ENCODE results near the gene TMEM217. TPM values are rescaled to one million over a fixed set of nuclear protein-coding genes. Genes with fewer than 3 reads are reported as not detected.

Gene TMEM217
- total RNA-seq, 1 donor from 2014 or later, result not detected

DNA sequence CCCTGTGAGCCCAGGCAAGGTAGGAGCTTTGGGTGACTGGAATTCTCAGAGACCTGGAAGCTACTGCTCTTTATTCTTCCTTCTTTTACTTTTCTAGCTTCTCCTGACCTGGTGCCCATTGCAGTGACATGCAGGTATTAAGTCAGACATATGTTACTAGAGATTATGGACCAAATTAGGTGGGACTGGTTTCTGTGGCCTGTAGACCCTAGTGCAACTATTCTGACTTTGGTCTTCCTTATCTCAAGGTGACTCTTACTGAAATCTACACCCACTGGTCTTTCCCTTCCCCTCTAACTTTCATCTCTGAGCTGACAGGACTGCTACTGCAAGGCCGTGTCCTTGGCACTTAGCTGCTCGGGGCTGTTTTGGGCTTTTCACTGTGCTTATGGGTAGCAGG lies 24.4 kb upstream of the TMEM217 start:
- Mint-ChIP-seq H3K27me3 (ENCODE audit: unreplicated experiment) (peaks cover 3% of the 10 kb centered on the region), H3K4me3 (ENCODE audit: unreplicated experiment) (no peak overlapping the region), H3K36me3 (ENCODE audit: unreplicated experiment) (no peaks in the 10 kb centered on the region), H3K27ac (ENCODE audit: unreplicated experiment) (no peak overlapping the region), H3K9me3 (ENCODE audit: unreplicated experiment) (peaks cover 2% of the 10 kb centered on the region), H3K4me1 (ENCODE audit: low read depth, unreplicated experiment) (peaks cover 19% of the 10 kb centered on the region)
- DNase-seq, result no peak
- TF ChIP-seq, protein P1, sequence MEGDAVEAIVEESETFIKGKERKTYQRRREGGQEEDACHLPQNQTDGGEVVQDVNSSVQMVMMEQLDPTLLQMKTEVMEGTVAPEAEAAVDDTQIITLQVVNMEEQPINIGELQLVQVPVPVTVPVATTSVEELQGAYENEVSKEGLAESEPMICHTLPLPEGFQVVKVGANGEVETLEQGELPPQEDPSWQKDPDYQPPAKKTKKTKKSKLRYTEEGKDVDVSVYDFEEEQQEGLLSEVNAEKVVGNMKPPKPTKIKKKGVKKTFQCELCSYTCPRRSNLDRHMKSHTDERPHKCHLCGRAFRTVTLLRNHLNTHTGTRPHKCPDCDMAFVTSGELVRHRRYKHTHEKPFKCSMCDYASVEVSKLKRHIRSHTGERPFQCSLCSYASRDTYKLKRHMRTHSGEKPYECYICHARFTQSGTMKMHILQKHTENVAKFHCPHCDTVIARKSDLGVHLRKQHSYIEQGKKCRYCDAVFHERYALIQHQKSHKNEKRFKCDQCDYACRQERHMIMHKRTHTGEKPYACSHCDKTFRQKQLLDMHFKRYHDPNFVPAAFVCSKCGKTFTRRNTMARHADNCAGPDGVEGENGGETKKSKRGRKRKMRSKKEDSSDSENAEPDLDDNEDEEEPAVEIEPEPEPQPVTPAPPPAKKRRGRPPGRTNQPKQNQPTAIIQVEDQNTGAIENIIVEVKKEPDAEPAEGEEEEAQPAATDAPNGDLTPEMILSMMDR (IDR thresholded peaks at IDR 0.05; ENCODE audit: partially characterized antibody, unreplicated experiment), result no peak

GRCh38 chr6:37280162-37280887 lies 22.4 kb upstream of the TMEM217 start:
- Mint-ChIP-seq H3K36me3 (ENCODE audit: unreplicated experiment) (no peaks in the 10 kb centered on the region), H3K4me1 (ENCODE audit: low read depth, unreplicated experiment) (peaks cover 19% of the 10 kb centered on the region), H3K27me3 (ENCODE audit: unreplicated experiment) (peaks cover 3% of the 10 kb centered on the region), H3K27ac (ENCODE audit: unreplicated experiment) (no peak overlapping the region), H3K4me3 (ENCODE audit: unreplicated experiment) (peak overlapping the region; percentile 61), H3K9me3 (ENCODE audit: unreplicated experiment) (peaks cover 2% of the 10 kb centered on the region)
- TF ChIP-seq, protein P1 (IDR thresholded peaks at IDR 0.05; ENCODE audit: partially characterized antibody, unreplicated experiment), result no peak
- DNase-seq, result peak; percentile 39

DNA sequence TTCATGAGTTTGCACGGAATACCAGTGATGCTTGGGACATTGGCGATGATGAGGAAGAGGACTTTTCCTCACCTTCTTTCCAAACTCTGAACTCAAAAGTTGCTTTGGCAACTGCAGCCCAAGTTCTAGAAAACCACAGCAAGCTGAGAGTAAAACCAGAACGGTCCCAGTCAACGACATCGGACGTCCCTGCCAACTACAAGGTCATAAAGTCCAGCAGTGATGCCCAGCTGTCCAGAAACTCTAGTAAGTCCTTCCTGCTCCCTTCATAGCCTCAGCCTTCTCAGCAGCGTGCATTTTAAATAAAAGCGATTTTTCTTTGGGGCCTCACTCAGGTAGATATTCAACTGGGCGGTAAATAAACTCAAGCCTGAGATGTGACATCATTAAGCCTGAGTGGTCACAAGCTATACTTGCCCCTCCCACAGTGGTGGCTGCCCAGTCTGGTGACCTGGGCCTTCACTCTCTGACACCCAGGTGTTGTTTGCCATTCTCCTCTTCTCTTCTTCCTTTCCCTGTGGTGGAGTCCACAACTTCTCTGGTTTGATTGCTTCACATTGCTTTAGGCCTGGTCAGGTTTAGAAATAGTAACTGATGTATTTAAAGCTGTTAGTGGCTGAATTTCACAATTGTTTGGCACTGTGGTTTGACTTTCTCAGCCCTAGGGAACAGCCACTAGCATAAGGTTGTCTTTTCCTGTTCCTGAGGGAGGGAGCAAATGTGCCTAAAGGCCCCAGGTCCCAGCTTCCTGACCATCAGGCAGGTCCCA lies 21.6 kb upstream of the TMEM217 start:
- Mint-ChIP-seq H3K9me3 (ENCODE audit: unreplicated experiment) (peaks cover 2% of the 10 kb centered on the region), H3K27ac (ENCODE audit: unreplicated experiment) (no peak overlapping the region), H3K36me3 (ENCODE audit: unreplicated experiment) (no peaks in the 10 kb centered on the region), H3K4me1 (ENCODE audit: low read depth, unreplicated experiment) (peaks cover 19% of the 10 kb centered on the region), H3K27me3 (ENCODE audit: unreplicated experiment) (peaks cover 3% of the 10 kb centered on the region), H3K4me3 (ENCODE audit: unreplicated experiment) (no peak overlapping the region)
- TF ChIP-seq, protein P1 (IDR thresholded peaks at IDR 0.05; ENCODE audit: partially characterized antibody, unreplicated experiment), result no peak
- DNase-seq, result no peak

GRCh38 chr6:37277001-37277409 lies 19.1 kb upstream of the TMEM217 start:
- TF ChIP-seq, protein P1 (IDR thresholded peaks at IDR 0.05; ENCODE audit: partially characterized antibody, unreplicated experiment), result no peak
- Mint-ChIP-seq H3K4me1 (ENCODE audit: low read depth, unreplicated experiment) (peaks cover 19% of the 10 kb centered on the region), H3K27me3 (ENCODE audit: unreplicated experiment) (peaks cover 3% of the 10 kb centered on the region), H3K4me3 (ENCODE audit: unreplicated experiment) (no peak overlapping the region), H3K9me3 (ENCODE audit: unreplicated experiment) (peaks cover 2% of the 10 kb centered on the region), H3K27ac (ENCODE audit: unreplicated experiment) (no peak overlapping the region), H3K36me3 (ENCODE audit: unreplicated experiment) (no peaks in the 10 kb centered on the region)
- no peak for DNase-seq

DNA sequence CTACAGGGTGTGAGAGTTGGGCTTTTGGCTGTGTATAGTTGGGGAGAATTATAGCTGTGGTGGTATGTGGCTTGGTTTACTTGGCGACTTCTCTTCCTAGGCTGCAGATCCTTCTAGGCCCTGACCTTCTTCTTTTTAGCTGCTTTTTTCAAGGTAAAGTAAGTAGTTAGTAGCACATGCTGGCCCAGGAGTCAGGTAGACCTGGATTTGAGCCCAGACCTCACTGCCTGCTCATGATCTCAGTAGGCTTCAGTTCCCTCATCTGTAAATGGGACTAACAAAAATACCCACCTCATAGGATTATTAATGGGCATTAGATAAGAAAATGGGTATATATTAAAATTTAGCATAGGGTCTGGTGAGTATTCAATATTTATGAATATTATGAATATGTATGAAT lies 17.4 kb upstream of the TMEM217 start:
- Mint-ChIP-seq H3K9me3 (ENCODE audit: unreplicated experiment) (peaks cover 2% of the 10 kb centered on the region), H3K27me3 (ENCODE audit: unreplicated experiment) (no peaks in the 10 kb centered on the region), H3K36me3 (ENCODE audit: unreplicated experiment) (no peaks in the 10 kb centered on the region), H3K27ac (ENCODE audit: unreplicated experiment) (no peak overlapping the region), H3K4me3 (ENCODE audit: unreplicated experiment) (no peak overlapping the region), H3K4me1 (ENCODE audit: low read depth, unreplicated experiment) (peaks cover 8% of the 10 kb centered on the region)
- DNase-seq, result no peak
- TF ChIP-seq, protein P1 (IDR thresholded peaks at IDR 0.05; ENCODE audit: partially characterized antibody, unreplicated experiment), result no peak

Data from glutamatergic neuron (in vitro differentiated cells).